ENCODE data around the gene CFAP92. TPM values are rescaled to one million over a fixed set of nuclear protein-coding genes. Genes with fewer than 3 reads are reported as not detected.
A peak's percentile ranks its signal among the peaks of the same experiment; 100 is the strongest.

The CFAP92 gene
- polyA plus RNA-seq, 2 donors, result 0.59 to 0.66 TPM

DNA sequence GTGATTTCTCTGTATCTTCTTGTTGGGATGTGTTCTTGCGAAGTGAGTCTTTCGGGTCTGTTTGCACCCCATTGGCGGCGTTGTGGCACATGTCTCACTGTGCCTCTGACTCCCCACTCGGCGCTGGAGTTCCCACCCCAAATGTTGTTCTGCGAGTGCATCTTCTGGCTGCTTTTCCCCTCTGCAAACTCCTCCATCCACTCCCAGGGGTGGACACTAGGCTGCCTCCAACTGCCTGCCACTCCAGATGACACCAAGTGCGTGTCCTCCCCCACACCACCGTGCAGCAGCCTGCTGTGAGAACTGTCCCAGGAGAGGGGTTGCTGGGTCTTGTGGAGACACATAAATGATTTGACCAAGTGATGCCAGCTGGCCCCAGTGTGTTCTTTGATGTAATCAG, 24.9 kb upstream of the CFAP92 start:
- Histone ChIP-seq H3K4me1 (ENCODE audit: control insufficient read depth in 2 of 2, insufficient read depth in 2 of 2, low read length in 1 of 2) (peaks cover 10 to 14% of the 10 kb centered on the region in 2 donors), H3K27ac (ENCODE audit: low read depth in 2 of 2, low read length in 1 of 2) (no peak overlapping the region)
- 65 to 84% methylated on average over 9 of the region's 9 CpGs for WGBS, 2 donors

GRCh38 chr3:129018271-129018670, 24.4 kb upstream of the CFAP92 start:
- WGBS, 2 donors, result 68 to 73% methylated on average over 2 of the region's 2 CpGs
- no peak overlapping the region for H3K27ac ChIP-seq (ENCODE audit: low read depth in 2 of 2, low read length in 1 of 2)

More for the DNA sequence above, 24.9 kb upstream of the CFAP92 start:
- H3K9me3 ChIP-seq (ENCODE audit: control insufficient read depth in 2 of 2, insufficient read depth in 1 of 2, low read depth in 1 of 2, low read length in 1 of 2), result no peaks in the 10 kb centered on the region
- no peak overlapping the region for H3K4me3 ChIP-seq (ENCODE audit: low read depth in 1 of 2, low read length in 2 of 2)
- no peaks in the 10 kb centered on the region for H3K27me3 ChIP-seq (ENCODE audit: control insufficient read depth in 1 of 2, insufficient read depth in 2 of 2, low read length in 2 of 2)
- no peaks in the 10 kb centered on the region for H3K36me3 ChIP-seq (ENCODE audit: control insufficient read depth in 2 of 2, insufficient read depth in 2 of 2, low read length in 1 of 2)

GRCh38 chr3:129017484-129017899, 23.6 kb upstream of the CFAP92 start:
- peak overlapping the region; percentile 23 to 47 for H3K27ac ChIP-seq (ENCODE audit: low read depth in 2 of 2, low read length in 1 of 2)
- H3K27me3 ChIP-seq (ENCODE audit: control insufficient read depth in 1 of 2, insufficient read depth in 2 of 2, low read length in 2 of 2), result no peaks in the 10 kb centered on the region
- H3K4me1 ChIP-seq (ENCODE audit: control insufficient read depth in 2 of 2, insufficient read depth in 2 of 2, low read length in 1 of 2), result peaks cover 10 to 14% of the 10 kb centered on the region in 2 donors
- no peaks in the 10 kb centered on the region for H3K9me3 ChIP-seq (ENCODE audit: control insufficient read depth in 2 of 2, insufficient read depth in 1 of 2, low read depth in 1 of 2, low read length in 1 of 2)
- 58 to 60% methylated on average over 7 of the region's 7 CpGs for WGBS, 2 donors
- H3K4me3 ChIP-seq (ENCODE audit: low read depth in 1 of 2, low read length in 2 of 2), result no peak overlapping the region
- no peaks in the 10 kb centered on the region for H3K36me3 ChIP-seq (ENCODE audit: control insufficient read depth in 2 of 2, insufficient read depth in 2 of 2, low read length in 1 of 2)

More at GRCh38 chr3:129018271-129018670, 24.4 kb upstream of the CFAP92 start:
- H3K4me3 ChIP-seq (ENCODE audit: low read depth in 1 of 2, low read length in 2 of 2), result no peak overlapping the region
- no peaks in the 10 kb centered on the region for H3K27me3 ChIP-seq (ENCODE audit: control insufficient read depth in 1 of 2, insufficient read depth in 2 of 2, low read length in 2 of 2)
- H3K9me3 ChIP-seq (ENCODE audit: control insufficient read depth in 2 of 2, insufficient read depth in 1 of 2, low read depth in 1 of 2, low read length in 1 of 2), result no peaks in the 10 kb centered on the region
- H3K36me3 ChIP-seq (ENCODE audit: control insufficient read depth in 2 of 2, insufficient read depth in 2 of 2, low read length in 1 of 2), result no peaks in the 10 kb centered on the region
- H3K4me1 ChIP-seq (ENCODE audit: control insufficient read depth in 2 of 2, insufficient read depth in 2 of 2, low read length in 1 of 2), result peaks cover 10 to 14% of the 10 kb centered on the region in 2 donors

DNA sequence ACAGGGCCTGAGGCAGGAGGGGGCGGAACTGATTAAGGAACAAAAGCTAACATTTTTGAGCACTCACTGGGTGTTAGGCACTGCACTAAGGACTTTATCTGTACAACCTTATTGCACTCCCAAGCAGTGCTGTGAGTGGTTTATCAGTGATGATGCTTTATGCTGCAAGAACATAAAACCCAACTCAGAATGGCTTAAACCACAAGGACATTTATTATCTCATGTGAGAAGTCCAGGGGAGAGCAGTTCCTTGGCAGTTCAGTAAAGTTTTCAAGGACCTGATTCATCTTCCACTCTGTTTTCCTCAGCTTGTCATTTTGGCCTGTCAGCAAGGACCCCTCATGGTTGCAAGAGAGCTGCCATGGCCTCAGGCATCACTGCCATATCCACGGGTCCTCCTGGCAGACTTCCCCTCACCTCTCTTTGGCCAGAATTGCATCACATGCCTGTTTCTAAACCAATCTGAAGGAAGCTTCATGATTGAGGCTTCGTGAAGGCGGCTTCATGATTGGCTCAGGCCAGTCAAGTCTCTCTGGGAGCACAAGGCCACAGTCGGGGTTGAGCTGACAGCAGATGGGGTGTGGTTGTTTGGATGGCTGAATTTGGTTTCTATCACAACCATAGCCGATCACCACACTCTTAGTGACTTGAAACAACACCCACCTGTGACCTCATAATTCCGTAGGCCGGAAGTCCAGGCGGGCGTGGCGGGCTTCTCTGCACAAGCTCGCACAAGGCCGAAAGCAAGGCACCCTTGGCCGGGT, 23.0 kb upstream of the CFAP92 start:
- Histone ChIP-seq H3K9me3 (ENCODE audit: control insufficient read depth in 2 of 2, insufficient read depth in 1 of 2, low read depth in 1 of 2, low read length in 1 of 2) (no peaks in the 10 kb centered on the region), H3K27ac (ENCODE audit: low read depth in 2 of 2, low read length in 1 of 2) (peak overlapping the region; percentile 46 to 69), H3K4me3 (ENCODE audit: low read depth in 1 of 2, low read length in 2 of 2) (no peak overlapping the region), H3K4me1 (ENCODE audit: control insufficient read depth in 2 of 2, insufficient read depth in 2 of 2, low read length in 1 of 2) (peaks cover 10 to 17% of the 10 kb centered on the region in 2 donors), H3K36me3 (ENCODE audit: control insufficient read depth in 2 of 2, insufficient read depth in 2 of 2, low read length in 1 of 2) (no peaks in the 10 kb centered on the region), H3K27me3 (ENCODE audit: control insufficient read depth in 1 of 2, insufficient read depth in 2 of 2, low read length in 2 of 2) (no peaks in the 10 kb centered on the region)
- WGBS, 2 donors, result 63 to 68% methylated on average over 14 of the region's 14 CpGs

DNA sequence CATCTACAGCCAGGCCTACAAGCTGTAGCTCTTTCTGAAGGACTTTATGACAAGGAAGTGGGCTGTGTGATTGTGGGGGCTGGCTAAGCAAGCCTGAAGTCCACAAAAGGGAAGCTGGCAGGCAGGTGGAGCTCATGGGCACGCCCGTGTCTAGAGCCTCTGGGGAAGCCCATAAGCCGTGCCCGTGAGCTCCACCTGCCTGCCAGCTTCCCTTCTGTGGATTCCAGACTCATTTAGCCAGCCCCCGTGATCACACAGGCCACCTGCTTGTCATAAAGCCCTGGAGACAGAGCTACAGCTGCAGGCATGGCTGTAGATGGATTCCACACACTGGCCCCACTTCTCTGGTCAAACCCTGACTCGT, 22.5 kb upstream of the CFAP92 start:
- Histone ChIP-seq H3K36me3 (ENCODE audit: control insufficient read depth in 2 of 2, insufficient read depth in 2 of 2, low read length in 1 of 2) (no peaks in the 10 kb centered on the region), H3K27ac (ENCODE audit: low read depth in 2 of 2, low read length in 1 of 2) (peak overlapping the region; percentile 46 to 69), H3K27me3 (ENCODE audit: control insufficient read depth in 1 of 2, insufficient read depth in 2 of 2, low read length in 2 of 2) (no peaks in the 10 kb centered on the region), H3K4me1 (ENCODE audit: control insufficient read depth in 2 of 2, insufficient read depth in 2 of 2, low read length in 1 of 2) (peaks cover 10 to 19% of the 10 kb centered on the region in 2 donors), H3K9me3 (ENCODE audit: control insufficient read depth in 2 of 2, insufficient read depth in 1 of 2, low read depth in 1 of 2, low read length in 1 of 2) (no peaks in the 10 kb centered on the region), H3K4me3 (ENCODE audit: low read depth in 1 of 2, low read length in 2 of 2) (no peak overlapping the region)
- 22 to 25% methylated on average over 6 of the region's 6 CpGs for WGBS, 2 donors

DNA sequence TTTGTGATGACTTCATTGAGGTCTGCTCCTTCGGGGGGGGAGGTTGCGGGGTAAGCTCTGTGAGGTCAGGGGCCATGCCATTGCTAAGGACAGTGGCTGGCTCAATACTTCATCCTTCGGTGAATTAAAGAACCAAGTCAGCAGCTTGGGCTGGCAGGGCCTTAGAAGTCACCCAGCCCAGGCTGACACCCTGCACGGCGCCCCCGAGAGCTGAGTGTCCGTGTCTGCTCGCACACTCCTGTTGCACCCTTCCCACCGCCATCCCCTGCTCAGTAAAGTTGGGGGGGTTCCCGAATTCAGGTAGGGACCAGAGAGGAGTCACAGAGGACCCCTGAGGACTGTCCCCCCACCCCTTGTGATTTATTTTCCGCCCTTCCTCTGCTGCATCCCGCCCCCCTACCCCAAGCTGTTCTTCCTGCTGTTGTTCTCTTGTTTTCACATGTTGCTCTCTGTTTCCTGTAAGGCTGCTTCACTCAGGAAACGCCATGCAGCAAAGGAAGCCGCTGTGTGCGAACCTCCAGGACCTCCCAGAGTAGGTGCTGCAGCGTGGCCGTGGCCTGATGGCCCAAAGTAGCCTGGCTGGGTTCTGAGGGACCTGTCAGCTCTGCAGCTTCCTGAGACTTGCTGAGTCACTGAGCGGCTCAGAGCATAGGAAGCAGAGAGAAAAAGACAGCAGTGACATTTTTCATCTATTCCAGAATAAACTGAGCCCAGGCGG, 21.7 kb upstream of the CFAP92 start:
- Histone ChIP-seq H3K4me3 (ENCODE audit: low read depth in 1 of 2, low read length in 2 of 2) (no peak overlapping the region), H3K4me1 (ENCODE audit: control insufficient read depth in 2 of 2, insufficient read depth in 2 of 2, low read length in 1 of 2) (peaks cover 10 to 21% of the 10 kb centered on the region in 2 donors), H3K36me3 (ENCODE audit: control insufficient read depth in 2 of 2, insufficient read depth in 2 of 2, low read length in 1 of 2) (no peaks in the 10 kb centered on the region), H3K27me3 (ENCODE audit: control insufficient read depth in 1 of 2, insufficient read depth in 2 of 2, low read length in 2 of 2) (no peaks in the 10 kb centered on the region), H3K27ac (ENCODE audit: low read depth in 2 of 2, low read length in 1 of 2) (peak overlapping the region; percentile 46 to 69), H3K9me3 (ENCODE audit: control insufficient read depth in 2 of 2, insufficient read depth in 1 of 2, low read depth in 1 of 2, low read length in 1 of 2) (no peaks in the 10 kb centered on the region)
- WGBS, 2 donors, result 65 to 72% methylated on average over 19 of the region's 19 CpGs

DNA sequence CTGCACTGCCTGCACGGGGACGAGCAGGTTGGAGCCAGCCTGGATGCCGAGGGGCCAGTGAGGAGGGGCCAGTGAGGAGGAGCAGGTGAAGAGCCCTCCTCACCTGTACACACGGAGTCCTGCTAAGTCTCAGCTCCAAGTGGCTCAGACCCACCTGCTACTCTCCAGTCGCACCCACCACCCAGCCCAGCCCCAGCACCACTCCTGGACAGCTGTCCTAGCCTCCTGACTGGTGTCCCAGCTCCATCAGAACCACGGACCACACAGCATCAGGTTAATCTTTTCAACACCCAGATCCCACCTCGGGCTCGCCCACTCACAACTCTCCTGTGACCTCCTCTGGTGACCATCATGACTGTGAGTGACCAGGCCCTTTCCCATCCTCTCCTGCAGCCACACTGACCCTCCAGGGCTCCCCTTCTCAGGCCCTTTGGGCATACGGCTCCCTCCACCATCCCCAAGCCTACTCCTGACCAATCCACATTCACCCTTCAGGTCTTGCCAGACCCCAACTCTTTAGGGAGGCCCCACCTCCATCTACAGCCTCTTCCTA, 21.0 kb upstream of the CFAP92 start:
- 83 to 84% methylated on average over 9 of the region's 9 CpGs for WGBS, 2 donors

GRCh38 chr3:129014148-129014547, 20.3 kb upstream of the CFAP92 start:
- no peaks in the 10 kb centered on the region for H3K36me3 ChIP-seq (ENCODE audit: control insufficient read depth in 2 of 2, insufficient read depth in 2 of 2, low read length in 1 of 2)
- no peak overlapping the region for H3K4me3 ChIP-seq (ENCODE audit: low read depth in 1 of 2, low read length in 2 of 2)
- no peaks in the 10 kb centered on the region for H3K9me3 ChIP-seq (ENCODE audit: control insufficient read depth in 2 of 2, insufficient read depth in 1 of 2, low read depth in 1 of 2, low read length in 1 of 2)
- WGBS, 2 donors, result 78 to 85% methylated on average over 13 of the region's 13 CpGs
- peak overlapping the region; percentile 11 to 36 for H3K27ac ChIP-seq (ENCODE audit: low read depth in 2 of 2, low read length in 1 of 2)
- H3K4me1 ChIP-seq (ENCODE audit: control insufficient read depth in 2 of 2, insufficient read depth in 2 of 2, low read length in 1 of 2), result peaks cover 12 to 23% of the 10 kb centered on the region in 2 donors
- no peaks in the 10 kb centered on the region for H3K27me3 ChIP-seq (ENCODE audit: control insufficient read depth in 1 of 2, insufficient read depth in 2 of 2, low read length in 2 of 2)

More for the DNA sequence above, 21.0 kb upstream of the CFAP92 start:
- peak overlapping the region; percentile 6 to 54 for H3K27ac ChIP-seq (ENCODE audit: low read depth in 2 of 2, low read length in 1 of 2)
- H3K9me3 ChIP-seq (ENCODE audit: control insufficient read depth in 2 of 2, insufficient read depth in 1 of 2, low read depth in 1 of 2, low read length in 1 of 2), result no peaks in the 10 kb centered on the region
- H3K4me1 ChIP-seq (ENCODE audit: control insufficient read depth in 2 of 2, insufficient read depth in 2 of 2, low read length in 1 of 2), result peaks cover 10 to 23% of the 10 kb centered on the region in 2 donors
- no peak overlapping the region for H3K4me3 ChIP-seq (ENCODE audit: low read depth in 1 of 2, low read length in 2 of 2)
- no peaks in the 10 kb centered on the region for H3K27me3 ChIP-seq (ENCODE audit: control insufficient read depth in 1 of 2, insufficient read depth in 2 of 2, low read length in 2 of 2)
- no peaks in the 10 kb centered on the region for H3K36me3 ChIP-seq (ENCODE audit: control insufficient read depth in 2 of 2, insufficient read depth in 2 of 2, low read length in 1 of 2)

- WGBS, 2 donors, result 91 to 100% methylated on average over 3 of the region's 3 CpGs
- Histone ChIP-seq H3K27ac (ENCODE audit: low read depth in 2 of 2, low read length in 1 of 2) (peak overlapping the region in 1 of 2 donors; percentile 11), H3K4me1 (ENCODE audit: control insufficient read depth in 2 of 2, insufficient read depth in 2 of 2, low read length in 1 of 2) (peaks cover 12 to 23% of the 10 kb centered on the region in 2 donors)
Measured at GRCh38 chr3:129013491-129013891, 19.6 kb upstream of the CFAP92 start.

More at GRCh38 chr3:129013491-129013891, 19.6 kb upstream of the CFAP92 start:
- no peaks in the 10 kb centered on the region for H3K9me3 ChIP-seq (ENCODE audit: control insufficient read depth in 2 of 2, insufficient read depth in 1 of 2, low read depth in 1 of 2, low read length in 1 of 2)
- no peak overlapping the region for H3K4me3 ChIP-seq (ENCODE audit: low read depth in 1 of 2, low read length in 2 of 2)
- H3K36me3 ChIP-seq (ENCODE audit: control insufficient read depth in 2 of 2, insufficient read depth in 2 of 2, low read length in 1 of 2), result no peaks in the 10 kb centered on the region
- H3K27me3 ChIP-seq (ENCODE audit: control insufficient read depth in 1 of 2, insufficient read depth in 2 of 2, low read length in 2 of 2), result no peaks in the 10 kb centered on the region
